Testis (tissue), 2 donors: ENCODE data around the gene SUFU.

ENCODE experiments used
- CTCF ChIP-seq, 3 experiments: fragments of 450-650 bp in 2 of 3; fragments of 200-600 bp in 1 of 3; sonication (generic) in 1 of 3; IDR thresholded peaks; one replicate each; pipeline ENCODE4 v1.5.1; 2016 to 2019; ENCODE audit warnings: antibody characterized with exemption in 3 of 3, mild to moderate bottlenecking in 2 of 3, moderate library complexity in 1 of 3
- POLR2A ChIP-seq: fragments of 450-650 bp; IDR thresholded peaks from one replicate; pipeline ENCODE4 v1.6.1; 2017; ENCODE audit warnings: antibody characterized with exemption, mild to moderate bottlenecking, moderate library complexity

GRCh38 chr10:102674566-102674965 lies 170.8 kb downstream of the SUFU start:
- TF ChIP-seq POLR2A (no peak), CTCF (IDR thresholded peaks at IDR 0.05) (no peak)
